Lower lobe of right lung (tissue), 2 donors: ENCODE results near the gene LRRC59. TPM values are rescaled to one million over a fixed set of nuclear protein-coding genes. Genes with fewer than 3 reads are reported as not detected.
"Not testable (repeated sequence)": the region's sequence is repeated elsewhere in the genome, so short reads cannot be mapped to it uniquely, and the experiment has no call there.

ENCODE experiments used
- ATAC-seq, 2 donors: fragments of 200-7000 bp; cut with Tn5 transposase; one replicate each; pipeline ENCODE4 v1.9.1; 2020 to 2022; ENCODE audit warnings: mild to moderate bottlenecking in 2 of 2, moderate library complexity in 2 of 2
- DNase-seq: peaks from one replicate; pipeline ENCODE4 v3.0.0-alpha.2; 2020
- H3K27ac ChIP-seq: fragments of 200-600 bp; one replicate; pipeline ENCODE4 v1.8.0; 2022
- H3K27me3 ChIP-seq: fragments of 200-600 bp; one replicate; pipeline ENCODE4 v1.8.0; 2022; ENCODE audit warnings: low read depth
- H3K36me3 ChIP-seq: fragments of 200-600 bp; one replicate; pipeline ENCODE4 v1.8.0; 2022; ENCODE audit warnings: mild to moderate bottlenecking
- H3K4me1 ChIP-seq: fragments of 200-600 bp; one replicate; pipeline ENCODE4 v1.8.0; 2022
- H3K4me3 ChIP-seq: fragments of 200-600 bp; one replicate; pipeline ENCODE4 v1.8.0; 2022; ENCODE audit warnings: mild to moderate bottlenecking
- H3K9me3 ChIP-seq: fragments of 200-600 bp; one replicate; pipeline ENCODE4 v1.8.0; 2022
- CTCF ChIP-seq: fragments of 200-600 bp; IDR thresholded peaks from one replicate; pipeline ENCODE4 v1.8.0; 2022; ENCODE audit warnings: antibody characterized with exemption, mild to moderate bottlenecking
- intact Hi-C: fragments of 100-400 bp; cut with DNase I; formaldehyde crosslinking; loops from one replicate; pipeline ENCODE4 v1.11.0; 2022
- total RNA-seq: library from RNA; stranded (reverse); fragmentation: NEBNext Ultra II Directional; extraction: Animal tissue kit (Norgen Biotek cat#: 25700); gene quantifications from one replicate; pipeline ENCODE4 v1.2.1, GENCODE V29; 2021
- donor health status: DM: no; HTN: yes; CAD: no; lungs with severe emphysema.

Gene LRRC59
- total RNA-seq, 1 donor from 2014 or later = 55.5 TPM

DNA sequence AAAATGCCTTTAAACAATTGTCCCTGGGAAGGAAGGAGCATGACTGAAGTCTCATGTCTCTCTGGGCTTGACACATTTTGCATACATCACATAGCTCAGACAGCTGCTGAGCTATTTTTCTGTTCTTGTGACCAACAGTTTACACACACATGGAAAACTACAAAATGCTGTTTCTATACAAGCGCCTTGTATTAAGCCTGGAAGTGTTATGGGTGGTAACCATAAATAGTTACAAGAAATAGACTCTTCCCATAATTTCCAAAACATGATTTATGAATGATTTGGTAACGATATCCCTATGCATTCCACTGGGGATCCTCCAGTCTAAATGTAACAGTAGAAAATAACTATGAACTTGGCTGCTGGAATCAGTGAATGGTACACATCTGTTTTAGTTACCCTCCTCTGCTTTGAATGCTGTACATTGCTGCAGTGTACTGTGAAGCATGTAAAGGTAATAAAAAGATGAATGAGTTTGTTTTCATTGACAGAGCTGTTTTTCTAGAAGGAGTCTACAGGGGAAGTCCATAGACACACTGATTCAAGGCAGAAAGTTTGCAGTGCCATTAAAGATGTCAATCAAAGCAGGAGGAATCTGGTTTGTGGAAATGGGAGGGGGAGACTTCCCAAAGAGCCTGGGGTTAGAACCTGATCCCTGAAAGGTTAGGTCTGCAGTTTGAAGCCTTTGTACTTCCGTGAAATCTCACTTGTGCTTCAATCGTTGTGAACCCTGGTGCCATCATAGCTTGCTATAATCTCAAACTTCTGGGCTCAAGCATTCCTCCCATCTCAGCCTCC is 33.7 kb upstream of the LRRC59 start:
- H3K36me3 ChIP-seq = no peaks in the 10 kb centered on the region
- H3K27ac ChIP-seq = no peak overlapping the region
- H3K27me3 ChIP-seq = no peaks in the 10 kb centered on the region
- H3K9me3 ChIP-seq = no peaks in the 10 kb centered on the region
- intact Hi-C loops = no loop called here
- DNase-seq (no peak), ATAC-seq (no peak)
- no peak overlapping the region for H3K4me3 ChIP-seq
- H3K4me1 ChIP-seq = peaks cover 37% of the 10 kb centered on the region
- no peak for TF ChIP-seq CTCF

DNA sequence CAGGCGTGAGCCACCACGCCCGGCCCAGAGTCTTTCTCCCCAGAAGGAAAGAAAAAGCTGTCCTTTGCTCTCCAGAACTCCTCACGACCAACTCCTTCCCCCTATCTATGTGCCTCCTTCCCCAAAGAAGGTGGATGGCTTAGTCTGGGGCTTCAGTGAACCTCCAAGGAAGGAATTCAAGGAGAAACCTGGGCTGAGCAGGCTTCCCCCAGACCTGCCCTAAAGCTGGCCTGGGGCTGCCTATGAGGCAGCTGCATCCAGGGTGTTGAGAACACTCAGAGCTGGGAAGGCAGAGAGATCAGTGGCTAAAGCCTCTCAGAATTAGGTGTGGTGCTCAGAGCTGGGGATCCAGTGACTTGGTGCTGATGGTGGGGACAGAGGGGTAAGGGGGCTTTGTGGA is 32.5 kb upstream of the LRRC59 start:
- H3K4me3 ChIP-seq = no peak overlapping the region
- no peaks in the 10 kb centered on the region for H3K36me3 ChIP-seq
- H3K9me3 ChIP-seq = no peaks in the 10 kb centered on the region
- DNase-seq (no peak), ATAC-seq (no peak)
- H3K27me3 ChIP-seq = no peaks in the 10 kb centered on the region
- TF ChIP-seq CTCF = no peak
- H3K4me1 ChIP-seq = peaks cover 47% of the 10 kb centered on the region
- no peak overlapping the region for H3K27ac ChIP-seq
- intact Hi-C loops = no loop called here

- intact Hi-C loops = no loop called here
- no peak overlapping the region for H3K4me3 ChIP-seq
- DNase-seq (no peak), ATAC-seq (peak; percentile 23 to 59)
- H3K27ac ChIP-seq = peak overlapping the region; percentile 87
- H3K4me1 ChIP-seq = peaks cover 54% of the 10 kb centered on the region
- no peak for TF ChIP-seq CTCF
- H3K9me3 ChIP-seq = no peaks in the 10 kb centered on the region
- H3K27me3 ChIP-seq = no peaks in the 10 kb centered on the region
- no peaks in the 10 kb centered on the region for H3K36me3 ChIP-seq
Measured at GRCh38 chr17:50428831-50429424, 31.6 kb upstream of the LRRC59 start.

- Histone ChIP-seq H3K4me1 (peaks cover 59% of the 10 kb centered on the region), H3K27ac (peak overlapping the region; percentile 87)
- intact Hi-C loops, DNase-seq, H3K36me3 ChIP-seq, H3K27me3 ChIP-seq, ATAC-seq, H3K9me3 ChIP-seq, H3K4me3 ChIP-seq: not testable (repeated sequence)
Measured at GRCh38 chr17:50428126-50428525, 30.8 kb upstream of the LRRC59 start.

DNA sequence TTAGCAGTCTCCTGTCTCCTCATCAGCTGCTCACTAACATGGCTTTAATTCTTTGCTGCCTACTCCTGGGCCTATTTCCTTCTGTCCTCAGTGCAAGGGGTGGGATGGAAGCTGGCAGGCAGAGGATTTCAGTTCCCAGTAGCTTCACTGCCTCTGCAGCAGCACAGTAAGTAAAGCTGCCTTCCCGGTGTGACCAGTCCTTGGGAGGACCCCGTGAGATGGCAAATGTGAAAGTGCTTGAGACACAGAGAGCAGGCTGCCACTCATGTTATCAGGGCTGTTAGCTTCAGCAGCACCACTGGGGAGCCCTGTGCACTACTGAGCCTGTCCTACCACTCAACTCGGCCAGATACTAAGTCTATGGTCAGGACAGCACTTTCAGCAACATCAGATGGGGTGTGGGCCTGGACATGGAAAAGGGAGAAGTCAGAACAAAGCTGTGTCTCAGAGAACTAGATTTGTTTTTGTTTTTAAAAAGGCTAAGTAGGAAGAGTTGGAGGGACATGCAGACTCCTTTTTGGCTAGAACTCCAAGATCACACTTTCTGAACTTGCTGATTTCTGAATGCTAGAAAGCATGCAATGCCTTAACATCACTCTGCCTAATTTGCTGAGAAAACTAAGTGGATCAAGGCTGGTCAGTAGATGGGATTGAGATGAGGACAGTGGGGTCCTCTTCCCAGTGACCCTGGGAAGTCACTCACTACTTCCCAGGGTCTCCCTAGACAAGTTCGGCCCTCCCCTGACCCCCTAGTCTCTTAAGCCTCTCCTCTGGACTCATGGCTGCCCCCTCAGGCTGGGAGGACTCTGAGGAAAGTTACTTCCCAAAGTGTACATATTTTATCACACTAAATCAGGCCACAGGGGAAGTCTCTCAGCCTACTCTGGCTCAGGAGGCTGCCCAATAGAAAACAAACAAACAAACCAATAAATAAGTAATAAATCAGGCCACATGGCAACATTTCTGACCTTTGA is 29.8 kb upstream of the LRRC59 start:
- peak overlapping the region; percentile 87 for H3K27ac ChIP-seq
- no peaks in the 10 kb centered on the region for H3K36me3 ChIP-seq
- no peaks in the 10 kb centered on the region for H3K9me3 ChIP-seq
- H3K27me3 ChIP-seq = no peaks in the 10 kb centered on the region
- intact Hi-C loops = no loop called here
- DNase-seq (no peak), ATAC-seq (peak; percentile 72 to 79)
- peak overlapping the region; percentile 95 for H3K4me3 ChIP-seq
- no peak for TF ChIP-seq CTCF
- H3K4me1 ChIP-seq = peaks cover 59% of the 10 kb centered on the region
